ENCODE measurements around the gene MRPL41.
"Not testable (repeated sequence)": the region's sequence is repeated elsewhere in the genome, so short reads cannot be mapped to it uniquely, and the experiment has no call there.

GRCh38 chr9:137596577-137596976 lies 44.9 kb downstream of the MRPL41 start:
- TF ChIP-seq CTCF (IDR thresholded peaks at IDR 0.05; ENCODE audit: low read depth, low read length); EZH2phosphoT487 (IDR thresholded peaks at IDR 0.05; ENCODE audit: low read depth): not testable (repeated sequence)
